HT-29 (cell line): ENCODE data around the gene RAB4B. TPM values are rescaled to one million over a fixed set of nuclear protein-coding genes. Genes with fewer than 3 reads are reported as not detected.
A peak's percentile ranks its signal among the peaks of the same experiment; 100 is the strongest.
"Not testable (repeated sequence)": the region's sequence is repeated elsewhere in the genome, so short reads cannot be mapped to it uniquely, and the experiment has no call there.

Experiments used
- DNase-seq: peaks from one replicate; pipeline ENCODE4 v3.0.0-alpha.2; 2015; ENCODE audit warnings: low spot score
- total RNA-seq: library from RNA; depleted of rRNA; stranded (reverse); fragments of >200 nt; shearing (Covaris generic); gene quantifications from 2 replicates; pipeline ENCODE4 v1.2.3, GENCODE V29; 2014

The RAB4B gene
- total RNA-seq, 1 experiment from 2014 or later = 51.3 TPM

DNA sequence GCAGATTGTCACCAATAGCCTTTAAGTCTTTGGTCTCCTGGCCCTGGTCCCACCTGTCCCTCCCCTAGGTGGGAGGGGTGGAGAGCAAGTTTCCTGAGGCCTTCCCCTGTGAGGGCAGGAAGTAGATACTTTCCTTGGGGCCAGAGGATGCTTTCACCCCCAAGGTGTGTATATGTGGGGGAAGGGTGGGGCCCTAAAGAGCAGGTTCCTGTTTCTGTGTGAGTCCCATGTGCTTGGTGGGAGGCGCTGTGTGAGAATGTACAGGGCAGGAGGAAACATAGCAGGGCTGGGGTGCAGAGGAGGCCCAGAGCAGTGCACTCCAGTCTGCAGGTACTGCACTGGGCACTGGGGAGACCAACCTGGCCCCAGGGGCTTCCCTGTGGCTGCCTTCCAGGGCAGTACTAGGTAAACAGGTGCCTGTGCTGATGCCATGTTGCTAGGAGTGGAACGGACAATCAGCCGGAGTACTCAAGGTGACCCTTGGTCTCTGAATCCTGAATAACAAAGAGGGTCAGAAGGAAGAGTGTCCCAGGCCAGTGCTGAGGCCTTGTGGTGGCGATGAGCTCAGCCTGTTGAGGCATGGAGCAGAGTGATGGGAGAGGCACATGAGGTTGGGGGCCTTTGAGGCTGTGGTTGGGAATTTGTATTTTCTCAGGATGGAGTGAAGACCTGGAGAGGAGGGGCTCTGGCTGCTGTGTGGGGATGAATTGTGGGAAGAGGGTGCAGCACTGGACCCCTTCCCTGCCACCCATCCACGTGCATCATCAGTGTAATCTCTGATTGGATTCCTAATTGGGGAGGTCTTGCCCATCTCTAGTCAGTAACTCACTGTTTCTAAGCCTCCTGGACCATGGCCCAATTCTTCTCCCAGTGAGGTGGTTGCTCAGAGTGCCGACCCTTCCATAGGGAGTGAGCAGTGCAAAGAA lies 26.1 kb downstream of the RAB4B start:
- DNase-seq = peak; percentile 80

DNA sequence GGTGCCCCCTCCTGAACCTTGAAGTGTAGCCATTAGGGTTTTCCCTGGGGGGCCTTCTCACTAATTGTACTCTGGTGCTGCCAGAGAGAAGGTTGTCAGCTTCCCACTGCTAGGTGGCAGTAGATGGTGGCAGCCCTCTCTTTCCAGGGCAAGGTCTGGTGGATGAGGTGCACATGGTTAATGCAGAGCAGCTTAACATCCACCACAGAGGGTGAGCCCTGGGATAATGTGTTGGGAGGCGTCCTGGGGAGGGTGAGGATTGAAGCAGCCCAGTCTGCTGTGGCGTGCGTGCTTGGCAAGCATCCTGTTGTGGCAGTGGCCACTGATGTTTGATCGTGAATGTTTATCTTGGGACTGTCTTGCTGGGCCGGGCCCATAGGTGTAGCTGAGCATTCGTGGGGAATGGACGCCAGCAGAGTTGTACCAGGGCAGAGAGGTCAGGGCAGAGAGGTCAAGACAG lies 26.8 kb downstream of the RAB4B start:
- peak; percentile 48 for DNase-seq

DNA sequence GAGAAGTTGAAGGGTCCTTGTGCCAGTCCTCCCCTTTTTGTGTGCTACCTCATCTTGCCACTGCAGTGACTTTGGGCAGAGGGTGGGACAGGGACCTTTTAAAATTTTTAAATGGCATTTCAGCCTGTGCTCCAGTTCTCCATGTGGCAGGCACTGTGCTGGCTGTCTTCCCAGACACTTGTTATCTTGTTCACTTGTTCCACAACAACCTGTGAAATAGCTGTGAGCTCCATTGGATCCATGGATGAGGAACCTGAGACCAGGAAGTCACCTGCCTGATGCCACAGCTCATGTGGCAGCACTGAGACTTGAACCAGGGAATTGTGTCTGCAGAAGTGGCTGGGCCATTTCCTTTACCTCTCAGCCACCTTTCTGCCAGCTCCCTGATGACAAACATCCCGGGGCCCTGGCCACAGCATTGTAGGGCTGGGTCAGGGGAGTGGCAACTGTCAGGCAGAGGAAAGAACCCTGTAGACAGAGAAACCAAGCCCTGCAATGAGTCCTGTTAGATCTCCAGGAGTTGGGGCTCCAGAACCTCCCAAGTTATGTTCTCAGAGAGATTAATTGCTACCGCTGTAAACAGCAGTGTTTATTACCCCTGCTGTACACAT lies 27.3 kb downstream of the RAB4B start:
- no peak for DNase-seq

DNA sequence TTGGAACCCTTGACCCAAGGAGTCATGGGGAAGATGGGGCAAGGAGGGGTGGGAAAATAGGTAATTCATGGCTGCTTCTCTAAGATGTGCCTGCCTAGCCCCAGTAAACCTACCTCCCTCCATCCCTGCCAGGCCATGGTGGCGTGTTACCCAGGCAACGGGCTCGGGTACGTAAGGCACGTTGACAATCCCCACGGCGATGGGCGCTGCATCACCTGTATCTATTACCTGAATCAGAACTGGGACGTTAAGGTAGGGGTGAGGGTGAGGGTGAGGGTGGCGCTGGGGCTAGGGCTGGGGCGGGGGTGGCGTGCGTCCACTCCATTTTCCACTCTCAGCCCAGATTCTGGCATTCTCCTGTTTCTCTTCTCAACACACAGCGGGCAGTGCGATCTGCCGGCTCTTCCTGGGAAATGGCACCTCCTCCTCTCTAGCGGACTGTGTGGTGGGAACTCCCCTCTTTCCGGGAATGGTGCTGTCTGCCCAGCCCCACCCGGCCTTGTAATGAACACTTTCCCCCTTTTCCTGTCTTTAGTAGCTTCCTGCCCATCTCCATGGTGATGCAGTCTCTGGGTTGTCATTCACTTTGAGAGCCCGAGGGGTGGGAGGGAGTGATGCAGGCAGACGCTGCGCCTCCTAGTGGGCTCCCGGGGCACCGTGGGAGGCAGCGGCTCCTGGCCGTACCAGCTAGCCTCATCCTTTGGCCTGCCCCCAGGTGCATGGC lies 28.5 kb downstream of the RAB4B start:
- peak; percentile 89 for DNase-seq

DNA sequence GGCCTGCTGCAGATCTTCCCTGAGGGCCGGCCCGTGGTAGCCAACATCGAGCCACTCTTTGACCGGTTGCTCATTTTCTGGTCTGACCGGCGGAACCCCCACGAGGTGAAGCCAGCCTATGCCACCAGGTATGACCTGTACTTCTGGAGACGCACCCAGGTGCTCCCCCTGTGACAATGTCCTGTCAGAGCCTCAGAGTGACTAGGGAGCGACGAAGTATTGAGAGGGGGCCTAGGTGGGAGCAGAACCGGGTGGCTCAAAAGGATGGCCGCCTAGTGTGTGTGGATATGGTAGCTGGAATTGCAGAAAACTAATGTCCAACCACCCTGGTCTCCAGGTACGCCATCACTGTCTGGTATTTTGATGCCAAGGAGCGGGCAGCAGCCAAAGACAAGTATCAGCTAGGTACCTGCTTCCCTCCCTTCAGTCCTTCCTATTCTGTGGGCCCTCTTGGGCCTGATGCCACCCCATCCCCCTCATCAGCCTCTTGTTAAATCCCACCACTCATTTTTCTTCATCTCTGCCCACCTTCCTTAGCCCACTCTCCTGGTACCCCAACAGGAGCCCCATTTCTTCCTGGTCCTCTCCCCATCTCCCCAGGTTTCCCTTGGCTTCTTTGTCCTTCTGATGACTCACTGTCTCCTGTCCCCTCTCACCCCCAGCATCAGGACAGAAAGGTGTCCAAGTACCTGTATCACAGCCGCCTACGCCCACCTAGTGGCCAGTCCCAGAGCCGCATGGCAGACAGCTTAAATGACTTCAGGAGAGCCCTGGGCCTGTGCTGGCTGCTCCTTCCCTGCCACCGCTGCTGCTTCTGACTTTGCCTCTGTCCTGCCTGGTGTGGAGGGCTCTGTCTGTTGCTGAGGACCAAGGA lies 29.3 kb downstream of the RAB4B start:
- DNase-seq = peak; percentile 87

DNA sequence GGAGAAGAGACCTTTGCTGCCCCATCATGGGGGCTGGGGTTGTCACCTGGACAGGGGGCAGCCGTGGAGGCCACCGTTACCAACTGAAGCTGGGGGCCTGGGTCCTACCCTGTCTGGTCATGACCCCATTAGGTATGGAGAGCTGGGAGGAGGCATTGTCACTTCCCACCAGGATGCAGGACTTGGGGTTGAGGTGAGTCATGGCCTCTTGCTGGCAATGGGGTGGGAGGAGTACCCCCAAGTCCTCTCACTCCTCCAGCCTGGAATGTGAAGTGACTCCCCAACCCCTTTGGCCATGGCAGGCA lies 29.9 kb downstream of the RAB4B start:
- no peak for DNase-seq

DNA sequence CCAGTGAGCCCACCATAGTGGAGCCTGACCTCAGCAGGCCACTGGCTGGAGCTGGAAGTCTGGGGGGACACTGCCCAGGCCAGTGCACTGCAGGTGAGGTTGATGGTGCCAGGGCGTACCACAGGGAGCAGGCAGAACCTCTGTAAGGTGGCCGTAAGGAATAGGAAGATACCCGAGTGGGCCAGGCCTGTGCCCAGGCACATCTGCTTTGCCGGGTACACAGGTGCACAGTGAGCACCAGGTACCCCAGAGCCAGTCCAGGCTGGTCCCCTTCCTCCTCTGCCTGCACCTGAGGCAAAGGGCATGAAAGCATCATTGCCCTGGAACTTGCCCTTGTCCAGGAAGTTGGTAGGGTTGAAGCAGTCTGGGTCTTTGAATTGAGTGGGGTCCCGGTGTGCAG lies 30.4 kb downstream of the RAB4B start:
- DNase-seq = no peak

DNA sequence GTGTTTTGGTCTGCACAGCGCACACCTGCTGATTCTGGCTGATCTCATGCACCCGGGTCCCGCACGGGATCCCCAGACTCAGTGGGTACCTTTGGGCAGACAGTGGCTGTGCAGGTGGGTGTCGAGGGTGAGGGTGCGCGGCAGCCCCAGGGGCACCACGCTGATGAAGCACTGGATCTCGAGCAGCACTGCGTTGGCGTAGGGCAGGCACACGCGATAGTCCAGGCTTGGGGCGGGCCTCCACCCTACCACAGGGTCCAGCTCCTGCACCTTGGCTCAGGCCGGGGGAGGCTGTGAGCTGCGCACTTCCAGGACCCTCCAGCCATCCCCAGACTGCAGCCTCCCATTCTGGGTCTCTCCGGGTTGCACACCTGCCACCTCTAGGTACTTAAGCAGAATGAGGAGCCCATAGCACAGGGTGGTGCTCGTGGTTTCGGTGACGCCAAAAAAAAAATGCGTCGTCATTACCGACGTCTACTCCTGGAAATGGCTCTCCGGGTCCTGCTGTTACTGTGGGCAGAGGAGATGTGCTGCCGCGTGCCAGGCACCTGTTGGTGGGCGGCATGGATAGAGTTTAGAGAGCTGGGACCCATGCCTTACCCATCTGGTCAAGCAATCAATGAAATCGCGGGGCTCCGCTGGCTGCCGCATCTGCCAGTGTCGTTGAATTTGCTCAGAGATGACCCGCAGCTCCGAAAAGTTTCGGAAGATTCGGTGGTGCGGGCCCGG lies 31.5 kb downstream of the RAB4B start:
- DNase-seq = no peak

DNA sequence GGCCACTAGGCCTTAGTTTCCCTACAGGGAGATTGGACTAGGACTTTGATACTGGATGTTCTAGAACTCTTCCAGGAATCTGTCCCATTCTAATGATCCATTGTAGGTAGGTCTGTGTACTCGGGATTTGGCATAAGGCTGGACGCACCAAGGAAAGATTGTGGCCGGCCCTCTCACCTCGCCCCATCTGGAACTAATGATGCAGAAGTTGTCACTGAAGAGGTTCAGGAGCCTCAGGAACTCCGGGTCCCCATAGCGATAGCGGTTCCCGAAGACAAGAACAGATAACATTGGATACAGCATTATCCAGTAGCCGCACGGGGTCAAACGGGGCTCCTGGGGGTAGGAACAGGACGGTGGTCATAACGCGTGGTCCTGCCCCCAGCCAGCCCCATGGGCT lies 32.1 kb downstream of the RAB4B start:
- no peak for DNase-seq

DNA sequence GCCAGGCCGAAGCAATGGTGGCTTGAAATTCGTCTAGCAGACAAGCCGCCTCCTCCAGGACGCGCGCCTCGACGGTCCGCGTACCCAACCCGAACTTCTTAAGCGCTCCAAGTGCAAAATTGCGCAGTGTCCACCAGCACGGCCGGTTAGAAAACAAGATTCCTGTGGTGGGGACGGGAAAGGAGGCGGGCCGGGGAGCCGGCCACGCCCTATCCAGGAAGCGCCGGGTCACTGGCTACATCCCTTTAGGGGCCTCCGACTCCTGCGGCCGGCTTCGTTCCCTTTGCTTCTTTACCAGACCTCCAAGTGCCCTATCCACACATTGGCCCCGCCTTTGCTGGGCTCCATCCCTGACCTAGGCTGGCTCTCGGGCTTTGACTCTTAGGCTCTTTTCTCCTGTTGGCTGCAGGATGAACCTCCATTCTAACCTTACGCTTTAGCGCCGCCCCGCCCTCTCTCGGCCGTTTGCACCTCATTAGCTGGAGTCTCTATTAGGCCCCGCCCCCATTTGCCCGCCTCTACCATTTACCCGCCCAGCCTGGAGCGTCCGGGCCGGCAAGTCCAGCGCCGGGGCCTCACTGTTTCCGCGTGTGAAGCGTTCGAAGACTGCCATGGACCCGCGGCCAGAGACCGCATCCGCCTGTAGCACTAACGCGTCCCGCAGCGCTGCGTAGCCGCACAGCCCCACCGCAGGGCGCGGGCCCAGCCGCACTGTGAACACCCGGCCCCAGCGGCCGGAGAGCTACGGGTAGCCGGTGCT lies 32.8 kb downstream of the RAB4B start:
- peak; percentile 97 for DNase-seq

DNA sequence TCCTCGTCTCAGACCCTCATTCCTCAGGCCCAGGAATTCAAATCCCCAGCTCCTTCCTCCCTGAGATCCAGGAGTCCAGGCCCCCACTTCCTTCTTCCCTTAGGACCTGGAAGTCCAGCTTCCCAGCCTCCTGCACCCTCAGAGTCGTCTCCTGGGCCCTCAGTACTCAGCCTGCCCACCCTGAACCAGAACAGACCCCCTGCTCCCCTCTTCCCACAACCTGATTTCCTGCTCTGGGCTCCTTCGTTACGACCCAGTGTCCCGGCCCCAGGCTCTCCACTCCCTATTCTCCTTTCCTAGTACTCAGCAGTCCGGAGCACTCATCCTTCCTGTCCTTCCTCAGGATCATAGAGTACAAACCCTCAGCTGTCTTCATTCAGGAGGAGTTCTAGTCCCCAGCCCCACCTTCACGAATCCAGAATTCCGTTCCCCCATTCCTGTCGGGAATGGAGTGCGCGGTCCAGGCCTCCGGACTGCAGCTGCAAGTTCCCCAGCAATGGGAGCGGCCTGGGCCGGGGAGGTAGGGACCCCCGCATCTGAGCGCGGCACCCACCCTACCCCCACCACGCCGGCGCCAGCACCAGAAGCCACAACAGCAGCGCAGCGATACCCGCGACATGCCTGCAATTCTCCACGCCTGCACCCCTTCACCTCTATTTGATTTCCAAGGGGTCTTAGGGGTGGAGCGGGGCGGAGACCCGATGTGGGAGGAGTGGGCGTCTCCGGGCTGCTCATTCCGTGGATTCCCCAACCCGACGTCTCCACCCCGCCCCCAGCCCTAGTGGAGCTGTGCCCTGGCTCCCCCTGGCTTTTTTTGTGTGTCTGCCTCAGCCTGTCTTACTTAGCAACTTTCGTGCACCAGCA lies 33.7 kb downstream of the RAB4B start:
- no peak for DNase-seq

DNA sequence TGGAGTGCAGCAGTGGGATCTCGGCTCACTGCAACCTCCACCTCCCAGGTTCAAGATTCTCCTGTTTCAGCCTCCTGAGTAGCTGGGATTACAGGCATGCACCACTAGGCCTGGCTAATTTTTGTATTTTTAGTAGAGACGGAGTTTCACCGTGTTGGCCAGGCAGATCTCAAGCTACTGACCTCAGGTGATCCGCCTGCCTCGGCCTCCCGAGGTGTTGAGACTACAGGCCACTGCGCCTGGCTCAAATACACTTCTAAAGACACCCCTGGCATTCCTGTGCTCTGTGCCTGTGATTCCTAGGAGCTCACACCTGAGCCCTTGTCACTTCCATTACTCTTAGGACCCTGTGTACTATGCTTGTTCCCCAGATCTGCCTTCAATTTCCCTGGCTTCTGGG lies 34.5 kb downstream of the RAB4B start:
- DNase-seq = not testable (repeated sequence)

DNA sequence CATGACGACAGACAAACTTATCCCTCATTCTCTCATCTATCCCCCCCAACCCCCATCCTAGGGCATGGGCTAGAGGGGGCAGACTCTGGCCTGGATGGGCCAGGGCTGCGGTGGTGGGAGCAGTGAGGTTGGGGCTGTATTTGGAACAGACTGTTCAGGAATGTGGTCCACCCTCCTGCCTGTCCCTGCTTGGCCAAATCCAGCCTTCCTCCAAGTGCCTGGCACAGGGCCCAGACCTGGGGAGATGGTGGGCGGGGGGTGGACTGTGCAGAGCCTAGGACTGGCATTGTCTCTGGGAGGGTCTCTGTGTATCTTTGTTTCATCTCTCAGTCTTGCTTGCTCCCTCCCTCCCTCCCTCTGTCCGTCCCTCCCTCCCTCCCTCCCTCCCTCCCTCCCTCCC lies 35.1 kb downstream of the RAB4B start:
- no peak for DNase-seq

DNA sequence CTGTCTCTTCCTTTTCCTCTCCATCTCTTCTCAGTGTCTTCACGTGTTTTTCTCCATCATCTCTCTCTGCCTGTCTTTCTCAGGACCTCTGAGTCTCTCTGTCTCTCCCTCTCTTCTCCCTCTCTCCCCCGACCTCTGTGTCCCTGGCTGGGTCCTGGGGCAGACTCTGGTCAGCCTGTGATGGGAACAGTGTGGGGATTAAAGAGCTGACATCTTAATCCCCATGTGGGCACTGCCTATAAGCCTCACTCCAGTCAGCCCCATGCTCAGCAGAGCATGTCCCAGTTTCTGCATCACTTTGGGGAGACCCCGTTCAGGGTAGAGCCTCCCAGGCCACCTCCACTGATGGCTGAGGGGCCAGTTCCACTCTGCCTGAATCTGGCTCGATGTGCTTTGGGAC lies 37.2 kb downstream of the RAB4B start:
- DNase-seq = no peak

DNA sequence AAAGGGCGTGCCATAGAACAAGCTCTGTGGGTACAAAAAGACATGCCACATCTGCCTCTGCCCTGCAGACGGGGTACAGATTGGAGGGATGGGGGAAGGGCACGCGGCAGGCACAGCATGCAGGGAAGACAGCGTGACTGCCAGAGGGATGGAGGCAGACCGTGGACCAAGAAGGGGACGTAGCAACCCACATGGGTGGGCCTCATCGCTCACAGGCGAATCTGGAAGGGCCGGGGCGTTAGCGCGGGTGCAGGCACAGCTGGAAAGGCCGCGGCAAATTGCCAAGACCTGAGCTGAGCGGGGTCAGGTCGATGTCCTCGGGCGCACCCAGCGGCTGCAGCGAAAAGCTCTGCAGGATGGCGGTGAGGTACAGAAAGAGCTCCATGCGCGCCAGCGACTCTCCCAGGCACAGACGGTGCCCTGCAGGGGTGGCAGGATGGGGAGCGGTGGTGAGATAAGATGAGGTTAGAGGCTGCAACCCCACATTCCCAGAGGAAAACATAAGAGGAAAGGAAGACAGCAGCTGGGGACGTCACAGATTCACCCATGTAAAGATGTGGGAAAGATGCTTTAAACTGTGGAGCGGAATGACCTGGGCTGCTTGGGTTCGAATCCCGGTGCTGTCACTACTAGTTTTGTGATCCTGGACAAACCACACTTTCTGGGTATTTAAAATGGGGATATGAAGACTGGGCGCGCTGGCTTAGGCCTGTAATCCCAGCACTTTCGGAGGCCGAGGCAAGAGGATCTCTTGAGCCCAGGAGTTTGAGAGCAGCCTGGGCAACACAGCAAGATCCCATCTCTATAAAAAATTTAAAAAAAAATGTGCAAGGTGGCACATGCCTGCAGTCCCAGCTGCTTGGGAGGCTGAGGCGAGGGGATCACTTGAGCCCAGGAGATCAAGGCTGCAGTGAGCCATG lies 40.7 kb downstream of the RAB4B start:
- DNase-seq = peak; percentile 64

DNA sequence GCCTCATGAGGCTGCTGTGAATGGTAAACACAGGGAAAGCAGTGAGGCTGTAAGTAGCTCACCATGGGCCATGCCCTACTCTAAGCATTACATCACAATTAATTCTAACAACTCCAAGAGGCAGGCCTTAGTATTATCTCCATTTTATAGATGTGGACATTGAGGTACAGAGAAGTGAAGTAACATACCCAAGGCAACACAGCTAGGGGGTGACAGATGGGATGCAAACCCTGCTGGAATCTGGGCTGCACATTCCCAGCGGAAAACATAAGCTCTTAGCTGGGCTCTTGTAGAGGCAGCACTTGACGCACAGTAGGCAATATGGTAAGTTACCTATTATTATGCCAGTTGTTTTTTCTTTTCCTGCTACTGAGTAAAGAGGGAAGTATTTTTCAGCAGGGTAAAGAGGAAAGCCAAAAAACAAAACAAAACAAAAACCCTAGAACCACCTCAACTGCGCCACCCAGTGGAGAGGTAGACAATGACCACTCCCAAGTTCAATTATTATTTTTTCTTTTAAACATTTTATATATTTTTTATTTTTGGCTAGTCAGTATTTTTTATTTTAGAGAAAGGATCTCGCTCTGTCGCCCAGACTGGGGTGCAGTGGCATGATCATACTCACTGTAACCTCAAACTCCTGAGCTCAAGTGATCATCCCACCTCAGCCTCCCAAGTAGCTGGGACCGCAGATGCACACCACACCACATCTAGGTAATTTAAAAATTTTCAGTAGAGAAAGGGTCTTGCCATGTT lies 41.6 kb downstream of the RAB4B start:
- DNase-seq = peak; percentile 77

DNA sequence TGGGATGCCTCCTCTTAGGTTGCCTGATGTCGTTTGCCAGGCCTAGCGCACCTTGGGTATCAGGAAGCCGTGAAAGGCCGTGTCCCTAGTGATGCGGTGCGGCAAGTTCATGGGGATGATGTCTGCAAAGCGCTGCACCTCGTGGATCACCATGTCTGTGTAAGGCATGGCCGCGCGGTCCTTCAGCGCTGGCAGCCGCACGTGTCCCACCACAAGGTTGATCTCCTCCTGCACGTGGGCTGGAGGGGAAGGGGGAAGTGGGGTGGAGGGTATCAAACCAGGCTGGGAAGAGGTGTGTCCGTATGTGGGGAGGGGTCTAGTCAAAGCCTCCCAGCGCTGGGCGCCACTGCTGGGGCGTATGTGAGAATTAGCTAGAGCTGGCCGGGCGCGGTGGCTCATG lies 44.1 kb downstream of the RAB4B start:
- DNase-seq = no peak
